ENCODE results near the gene IFITM2.
"Not testable (repeated sequence)": the region's sequence is repeated elsewhere in the genome, so short reads cannot be mapped to it uniquely, and the experiment has no call there.

IFITM2 gene

GRCh38 chr11:281486-282161 lies 26.0 kb upstream of the IFITM2 start:
- in situ Hi-C loops (cut with MboI; ENCODE audit: low sequenced_read_pairs), result no loop called here

DNA sequence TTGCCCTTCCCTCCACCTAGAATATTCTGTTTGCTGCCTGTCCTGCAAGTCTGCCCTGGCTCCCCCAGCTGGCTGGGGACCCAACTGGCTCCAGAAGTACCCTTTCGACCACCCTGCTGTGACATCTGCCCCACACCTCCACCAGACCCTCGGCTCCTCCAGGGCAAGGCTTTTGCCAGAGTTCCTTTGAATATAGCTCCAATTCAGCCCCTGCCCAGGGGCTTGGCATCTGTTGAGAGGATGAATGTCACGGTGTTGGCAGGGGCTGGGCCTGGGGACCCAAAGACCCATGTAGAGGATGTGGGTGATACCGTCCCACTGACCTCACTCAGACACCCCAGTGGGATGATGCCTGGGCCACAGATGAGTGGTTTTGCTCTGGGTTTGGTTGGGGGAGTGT lies 25.4 kb upstream of the IFITM2 start:
- in situ Hi-C loops (cut with MboI; ENCODE audit: low sequenced_read_pairs), result no loop called here

DNA sequence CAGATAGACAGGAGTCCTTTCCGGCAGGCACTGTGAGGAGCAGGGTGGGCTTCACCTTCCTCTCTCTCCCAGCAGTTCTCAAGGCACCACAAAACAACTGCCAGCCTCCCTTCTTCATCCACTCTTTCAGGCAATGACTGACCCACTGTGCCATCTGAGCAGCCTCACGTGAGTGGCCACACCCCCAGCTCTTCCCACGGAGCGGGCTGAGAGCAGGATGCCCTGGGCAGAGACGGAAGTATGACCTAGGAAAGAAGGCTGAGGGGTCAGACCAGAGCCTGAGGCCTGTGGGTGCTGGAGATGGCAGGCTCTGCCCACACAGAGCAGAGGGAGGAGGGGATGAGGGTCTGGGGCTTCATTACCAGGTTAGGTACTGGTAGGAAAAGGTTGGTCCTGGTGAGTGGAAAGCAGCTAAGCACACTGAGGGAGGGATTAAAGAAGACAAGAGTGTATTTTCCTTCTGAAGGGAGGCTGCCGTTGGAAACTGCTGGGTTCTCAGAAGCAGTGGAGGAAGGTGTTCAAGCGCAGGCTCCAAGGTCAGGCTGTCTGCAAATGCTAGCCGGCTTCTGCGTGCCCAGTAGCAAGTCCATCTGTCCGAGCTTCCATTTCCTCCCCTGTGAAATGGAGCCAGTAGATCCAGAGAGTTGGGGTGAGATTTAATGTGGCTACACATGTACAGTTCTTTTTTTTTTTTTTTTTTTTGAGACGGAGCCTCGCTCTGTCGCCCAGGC lies 24.8 kb upstream of the IFITM2 start:
- in situ Hi-C loops (cut with MboI; ENCODE audit: low sequenced_read_pairs), result no loop called here

- in situ Hi-C loops (cut with MboI; ENCODE audit: low sequenced_read_pairs), result no loop called here
Observed at GRCh38 chr11:283405-284104, 24.1 kb upstream of the IFITM2 start.

DNA sequence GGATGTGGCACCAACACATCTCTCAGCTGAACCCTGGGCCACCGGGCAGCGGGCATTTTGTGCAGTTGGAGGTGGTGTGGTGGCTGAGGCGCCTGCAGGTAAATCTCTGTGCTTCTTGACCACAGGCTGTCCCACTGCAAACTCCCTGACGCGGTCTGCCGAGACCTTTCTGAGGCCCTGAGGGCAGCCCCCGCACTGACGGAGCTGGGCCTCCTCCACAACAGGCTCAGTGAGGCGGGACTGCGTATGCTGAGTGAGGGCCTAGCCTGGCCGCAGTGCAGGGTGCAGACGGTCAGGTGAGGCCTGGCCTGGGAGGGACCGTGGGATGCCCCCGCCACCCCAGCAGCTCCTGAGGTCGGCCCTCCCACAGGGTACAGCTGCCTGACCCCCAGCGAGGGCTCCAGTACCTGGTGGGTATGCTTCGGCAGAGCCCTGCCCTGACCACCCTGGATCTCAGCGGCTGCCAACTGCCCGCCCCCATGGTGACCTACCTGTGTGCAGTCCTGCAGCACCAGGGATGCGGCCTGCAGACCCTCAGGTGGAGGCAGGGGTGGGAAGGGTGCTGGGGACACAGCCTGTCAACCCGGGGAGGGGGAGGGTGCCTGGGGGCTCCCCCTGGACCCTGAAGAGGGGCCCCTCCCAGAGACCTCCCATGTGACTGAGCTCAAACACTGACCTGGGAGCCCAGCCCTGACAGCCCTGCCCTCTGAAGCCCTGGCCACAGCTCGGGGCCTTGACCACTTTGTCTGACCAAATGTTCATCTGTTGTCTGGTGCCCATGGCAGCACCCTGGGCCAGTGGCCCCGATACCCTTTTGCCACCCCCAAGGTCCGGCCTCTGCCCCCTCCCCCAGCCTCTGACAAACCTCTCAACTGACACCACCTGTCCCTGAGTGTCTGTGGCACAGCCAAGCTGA lies 23.3 kb upstream of the IFITM2 start:
- in situ Hi-C loops (cut with MboI; ENCODE audit: low sequenced_read_pairs), result no loop called here

- in situ Hi-C loops (cut with MboI; ENCODE audit: low sequenced_read_pairs), result no loop called here
Observed at GRCh38 chr11:285021-285893, 22.4 kb upstream of the IFITM2 start.

GRCh38 chr11:285894-286220 lies 21.8 kb upstream of the IFITM2 start:
- in situ Hi-C loops (cut with MboI; ENCODE audit: low sequenced_read_pairs), result no loop called here

DNA sequence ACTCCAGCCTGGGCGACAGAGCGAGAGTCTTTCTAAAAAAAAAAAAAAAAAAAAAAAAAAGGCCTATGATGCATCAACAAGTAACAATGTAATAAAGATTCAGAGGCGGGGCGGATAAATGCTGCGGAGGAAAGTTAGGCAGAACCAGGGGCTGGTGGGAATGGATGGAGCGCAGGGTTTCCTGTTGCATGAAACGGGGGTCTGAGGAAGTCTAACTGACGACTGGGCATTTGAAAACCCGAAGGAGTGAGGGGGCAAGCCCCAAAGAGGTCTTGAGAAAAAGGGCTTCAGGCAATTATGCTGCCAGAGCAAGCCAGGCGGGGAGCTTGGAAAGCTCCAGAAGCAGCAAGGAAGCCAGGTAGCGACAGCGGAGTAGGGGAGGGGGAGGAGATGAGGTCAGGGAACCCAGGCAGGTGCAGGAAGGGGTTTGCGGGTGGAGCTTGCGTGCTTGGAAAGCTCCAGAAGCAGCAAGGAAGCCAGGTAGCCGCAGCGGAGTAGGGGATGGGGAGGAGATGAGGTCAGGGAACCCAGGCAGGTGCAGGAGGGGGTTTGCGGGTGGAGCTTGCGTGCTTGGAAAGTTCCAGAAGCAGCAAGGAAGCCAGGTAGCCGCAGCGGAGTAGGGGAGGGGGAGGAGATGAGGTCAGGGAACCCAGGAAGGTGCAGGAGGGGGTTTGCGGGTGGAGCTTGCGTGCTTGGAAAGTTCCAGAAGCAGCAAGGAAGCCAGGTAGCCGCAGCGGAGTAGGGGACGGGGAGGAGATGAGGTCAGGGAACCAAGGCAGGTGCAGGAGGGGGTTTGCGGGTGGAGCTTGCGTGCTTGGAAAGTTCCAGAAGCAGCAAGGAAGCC lies 20.4 kb upstream of the IFITM2 start:
- in situ Hi-C loops (cut with MboI; ENCODE audit: low sequenced_read_pairs), result not testable (repeated sequence)

GRCh38 chr11:287821-288477 lies 19.7 kb upstream of the IFITM2 start:
- in situ Hi-C loops (cut with MboI; ENCODE audit: low sequenced_read_pairs), result no loop called here

- in situ Hi-C loops (cut with MboI; ENCODE audit: low sequenced_read_pairs), result no loop called here
Observed at GRCh38 chr11:288478-289397, 18.9 kb upstream of the IFITM2 start, which contains the start of gene PGGHG. Gene PGGHG, plus strand, starts transcription at chr11:289126. Its CDS starts 691 bp downstream, at chr11:289817.

DNA sequence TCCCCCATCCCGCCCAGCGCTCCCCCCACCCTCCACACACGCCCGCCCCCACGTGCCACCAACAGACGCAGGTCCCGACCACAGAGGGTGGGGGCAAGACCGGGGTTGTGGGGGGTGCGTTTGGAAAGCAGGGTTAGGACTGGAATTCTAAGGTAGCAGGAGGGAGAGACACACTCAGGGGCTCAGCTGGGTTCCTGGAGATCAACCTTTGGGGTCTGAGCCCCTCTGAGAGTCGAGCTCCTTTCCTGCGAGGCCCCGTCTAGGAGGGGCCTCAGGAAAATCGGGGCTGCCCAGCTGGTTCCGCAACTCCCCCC lies 18.3 kb upstream of the IFITM2 start:
- in situ Hi-C loops (cut with MboI; ENCODE audit: low sequenced_read_pairs), result no loop called here

DNA sequence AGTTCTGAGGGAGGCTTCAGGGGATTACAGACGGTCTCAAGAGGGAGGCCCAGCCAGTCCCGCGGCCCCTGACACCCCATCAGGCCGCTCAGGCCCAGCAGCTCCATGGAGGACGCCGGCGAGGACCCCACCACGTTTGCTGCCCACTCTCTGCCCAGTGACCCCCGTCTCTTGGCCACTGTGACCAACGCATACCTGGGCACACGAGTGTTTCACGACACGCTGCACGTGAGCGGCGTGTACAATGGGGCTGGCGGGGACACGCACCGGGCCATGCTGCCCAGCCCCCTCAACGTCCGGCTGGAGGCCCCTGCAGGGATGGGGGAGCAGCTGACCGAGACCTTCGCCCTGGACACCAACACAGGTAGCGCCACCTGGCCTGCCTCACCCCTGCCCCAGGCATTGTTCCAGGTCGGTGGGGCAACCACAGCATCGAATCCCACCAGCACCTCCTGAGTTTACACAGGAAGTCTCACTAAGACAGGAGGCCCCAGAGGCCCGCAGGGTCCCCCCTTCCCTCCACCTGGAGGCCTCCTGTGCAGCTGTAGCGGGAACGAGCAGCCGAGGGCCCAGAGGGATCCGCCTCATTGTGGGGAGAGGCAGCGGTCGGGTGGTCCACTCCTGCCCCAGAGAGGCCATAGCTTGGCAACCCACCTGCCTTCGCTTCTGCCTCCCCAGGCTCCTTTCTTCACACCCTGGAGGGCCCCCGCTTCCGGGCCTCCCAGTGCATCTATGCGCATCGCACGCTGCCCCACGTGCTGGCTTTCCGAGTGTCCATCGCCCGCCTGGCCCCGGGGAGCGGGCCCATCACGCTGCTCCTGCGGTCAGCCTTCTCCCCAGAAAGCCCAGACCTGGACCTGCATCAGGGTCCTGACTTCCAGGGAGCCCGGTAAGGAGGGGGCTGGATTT lies 17.6 kb upstream of the IFITM2 start:
- in situ Hi-C loops (cut with MboI; ENCODE audit: low sequenced_read_pairs), result no loop called here

DNA sequence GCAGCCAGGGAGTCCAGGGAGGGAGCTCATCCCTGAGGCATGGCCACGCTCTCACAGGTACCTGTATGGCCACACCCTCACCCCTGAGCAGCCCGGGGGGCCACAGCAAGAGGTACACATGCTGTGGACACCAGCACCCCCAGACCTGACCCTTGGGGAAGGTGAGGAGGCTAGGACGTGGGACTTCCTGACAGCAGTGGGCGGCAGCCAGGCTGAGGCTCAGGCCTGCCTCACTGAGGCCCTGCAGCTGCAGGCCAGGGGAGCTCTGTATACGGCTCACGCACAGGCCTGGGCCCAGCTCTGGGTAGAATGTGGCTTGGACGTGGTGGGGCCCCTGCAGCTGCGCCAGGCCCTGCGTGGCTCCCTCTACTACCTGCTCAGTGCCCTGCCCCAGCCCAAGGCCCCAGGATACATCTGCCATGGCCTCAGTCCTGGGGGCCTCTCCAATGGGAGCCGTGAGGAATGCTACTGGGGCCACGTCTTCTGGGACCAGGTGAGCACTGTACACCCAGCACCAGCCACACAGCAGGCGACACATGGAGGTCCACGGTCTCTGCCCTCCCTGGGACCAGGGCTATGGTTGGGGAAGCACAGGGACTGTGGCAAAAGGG lies 16.9 kb upstream of the IFITM2 start:
- in situ Hi-C loops (cut with MboI; ENCODE audit: low sequenced_read_pairs), result no loop called here

DNA sequence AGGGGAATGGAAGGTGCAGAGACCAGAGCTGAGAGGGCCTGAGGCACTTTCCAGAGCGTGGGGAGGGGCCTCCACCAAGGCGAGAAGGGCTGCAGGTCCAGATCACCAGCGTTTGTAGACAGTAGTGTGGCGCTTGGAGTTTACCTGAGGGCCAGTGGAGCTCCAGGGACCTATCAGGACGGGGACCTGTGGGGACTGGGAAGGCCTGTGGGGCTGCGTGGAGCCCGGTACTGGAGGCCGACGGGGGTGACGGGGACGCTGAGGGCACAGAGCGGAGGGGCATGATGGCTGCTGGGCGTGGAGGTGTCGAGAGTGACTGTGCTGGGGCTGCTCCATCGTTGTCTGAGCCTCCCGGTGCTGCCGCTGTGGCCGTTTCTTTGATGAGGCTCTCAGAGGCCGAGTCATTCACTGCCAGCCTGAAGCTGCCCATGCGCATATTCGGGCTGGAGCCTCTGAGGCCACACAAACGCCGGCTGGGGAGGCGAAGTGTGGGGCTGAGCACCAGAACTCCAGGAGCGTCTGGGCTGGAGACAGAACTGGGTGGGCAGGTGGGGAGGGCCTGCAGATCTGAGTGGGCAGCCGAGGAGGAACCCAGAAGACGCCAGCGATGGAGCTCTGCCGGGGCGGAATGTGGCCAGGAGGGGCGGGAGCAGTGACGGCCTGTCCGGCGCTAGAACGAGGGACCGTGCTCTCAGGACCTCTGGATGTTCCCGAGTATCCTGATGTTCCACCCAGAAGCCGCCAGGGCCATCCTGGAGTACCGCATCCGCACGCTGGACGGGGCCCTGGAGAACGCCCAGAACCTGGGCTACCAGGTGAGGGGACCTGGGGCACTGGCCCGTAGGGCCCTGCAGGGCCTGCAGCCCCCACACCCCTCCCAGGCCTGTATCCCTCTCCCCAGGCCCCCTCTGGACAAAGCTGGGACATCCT lies 16.1 kb upstream of the IFITM2 start:
- in situ Hi-C loops (cut with MboI; ENCODE audit: low sequenced_read_pairs), result no loop called here
